HG03025 (cell line): ENCODE data around the gene RPL10.
A peak's percentile ranks its signal among the peaks of the same experiment; 100 is the strongest.

ENCODE experiments used
- ATAC-seq: cut with Tn5 transposase; IDR thresholded peaks from one replicate; pipeline ENCODE4 v1.9.1; 2021; ENCODE audit warnings: mild to moderate bottlenecking, moderate library complexity; ENCODE audit not compliant: unreplicated experiment, low FRiP score

Gene RPL10

DNA sequence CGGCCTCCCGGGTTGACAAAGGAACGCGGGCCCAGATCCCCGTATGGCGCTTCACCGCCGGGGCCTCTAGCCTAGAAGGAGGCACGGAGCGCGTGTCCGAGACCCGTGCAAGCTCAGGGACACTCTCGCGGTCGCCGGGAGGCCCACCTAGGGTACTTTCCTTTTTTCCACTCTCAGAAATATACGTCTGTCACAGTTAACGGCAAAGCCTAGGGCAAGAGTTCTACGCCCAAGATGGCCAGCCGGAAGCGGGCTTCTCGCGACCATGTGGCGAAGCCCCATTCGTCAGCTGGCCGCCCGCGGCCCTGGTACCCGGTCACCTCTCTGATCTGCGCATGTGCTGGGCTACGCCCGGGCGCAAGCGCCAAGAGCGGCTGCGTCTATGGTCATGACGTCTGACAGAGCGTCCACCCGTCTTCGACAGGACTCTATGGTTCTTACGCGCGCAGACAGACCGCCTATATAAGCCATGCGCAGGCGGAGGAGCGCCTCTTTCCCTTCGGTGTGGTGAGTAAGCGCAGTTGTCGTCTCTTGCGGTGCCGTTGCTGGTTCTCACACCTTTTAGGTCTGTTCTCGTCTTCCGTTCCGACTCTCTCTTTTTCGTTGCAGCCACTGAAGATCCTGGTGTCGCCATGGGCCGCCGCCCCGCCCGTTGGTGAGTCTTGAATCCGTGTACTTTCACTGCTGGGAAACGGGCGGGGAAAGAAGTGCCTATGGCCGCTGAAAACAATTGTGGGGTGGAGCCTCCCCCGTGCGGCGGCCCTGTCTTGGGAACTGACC, at the start of gene RPL10:
Gene RPL10 (plus strand): TSS at position 490 of the 780 bp plus-strand sequence. CDS start 143 bp downstream, at position 633.
- peak; percentile 73 for ATAC-seq

DNA sequence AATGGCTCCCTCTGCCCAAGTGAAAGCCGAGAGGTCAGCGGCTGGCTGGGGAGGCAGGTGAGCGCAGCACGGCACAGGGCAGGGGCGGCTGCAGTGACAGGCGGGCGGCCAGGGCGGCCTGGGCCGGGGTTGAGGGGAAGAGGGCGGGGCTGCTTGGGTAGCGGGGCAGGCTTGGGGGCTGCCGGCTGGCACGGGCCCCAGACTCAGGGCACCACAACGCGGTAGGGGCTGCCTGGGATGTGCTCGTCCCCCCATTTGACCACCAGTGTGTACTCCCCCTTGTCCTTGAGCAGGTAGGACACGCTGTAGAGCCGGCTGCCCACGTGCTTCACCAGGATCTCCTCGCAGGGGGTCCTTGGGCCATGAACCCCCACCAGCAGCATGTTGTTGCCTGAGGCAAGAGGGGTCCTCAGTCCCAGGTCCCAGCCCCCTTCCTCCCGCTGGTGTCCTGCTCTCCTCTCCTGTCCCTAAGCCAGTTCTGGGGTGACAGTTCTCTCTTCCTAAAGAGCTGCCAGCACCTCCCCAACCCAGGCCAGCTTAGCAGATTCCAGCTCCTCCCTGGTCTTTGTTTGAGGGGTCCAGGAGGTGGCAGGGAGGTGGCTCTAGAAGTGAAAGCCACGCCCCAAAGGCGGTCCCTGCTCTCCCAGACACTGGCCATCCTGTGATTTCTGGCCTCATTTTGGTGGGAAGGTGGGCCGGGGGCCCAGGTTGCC, 49.4 kb upstream of the RPL10 start:
- ATAC-seq, result no peak

DNA sequence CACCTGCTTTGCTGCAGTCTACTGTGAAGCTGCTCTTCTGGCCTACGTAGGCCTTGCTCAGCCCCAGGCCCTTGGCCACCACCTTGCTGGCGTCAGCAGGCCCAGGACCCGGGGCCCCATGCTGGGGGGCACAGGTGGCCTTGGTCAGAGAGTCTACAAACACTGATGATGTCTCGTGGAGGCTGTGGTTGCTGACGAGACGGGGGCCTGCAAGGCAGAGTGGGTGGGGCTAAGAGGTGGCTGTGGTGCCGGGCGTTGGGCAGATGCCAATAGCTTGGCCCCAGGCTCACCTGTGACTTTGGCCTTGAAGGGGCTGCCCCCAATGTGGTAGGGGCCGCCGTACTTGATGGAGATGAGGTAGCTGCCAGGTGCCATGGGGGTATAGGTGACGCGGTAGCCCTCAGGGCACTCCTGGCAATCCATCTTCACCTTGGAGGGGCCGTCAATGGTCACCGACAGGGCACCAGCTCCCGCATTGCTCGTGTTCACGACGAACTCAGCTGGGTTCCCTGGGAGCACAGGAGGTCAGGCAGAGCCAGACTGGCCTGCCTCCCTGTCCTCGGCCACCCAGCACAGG, 48.7 kb upstream of the RPL10 start:
- ATAC-seq, result no peak

DNA sequence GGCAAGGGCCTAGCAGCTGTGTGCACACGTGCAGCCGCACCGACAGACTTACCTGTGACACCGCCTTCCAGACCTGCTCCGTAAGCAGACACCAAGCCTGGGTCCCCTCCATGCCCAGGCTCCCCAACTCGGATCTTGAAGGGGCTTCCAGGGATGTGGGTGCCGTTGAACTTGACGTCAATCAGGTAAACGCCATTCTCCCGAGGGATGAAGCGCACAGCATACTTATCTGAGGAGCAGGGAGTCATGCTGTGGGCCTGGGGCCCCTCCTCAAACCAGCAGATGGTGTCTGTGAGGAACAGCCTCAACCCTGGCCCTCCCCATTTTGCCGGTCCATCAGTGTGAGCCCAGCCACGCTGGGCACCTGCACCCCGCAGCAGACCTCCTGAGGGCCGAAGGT, 48.2 kb upstream of the RPL10 start:
- ATAC-seq, result no peak

DNA sequence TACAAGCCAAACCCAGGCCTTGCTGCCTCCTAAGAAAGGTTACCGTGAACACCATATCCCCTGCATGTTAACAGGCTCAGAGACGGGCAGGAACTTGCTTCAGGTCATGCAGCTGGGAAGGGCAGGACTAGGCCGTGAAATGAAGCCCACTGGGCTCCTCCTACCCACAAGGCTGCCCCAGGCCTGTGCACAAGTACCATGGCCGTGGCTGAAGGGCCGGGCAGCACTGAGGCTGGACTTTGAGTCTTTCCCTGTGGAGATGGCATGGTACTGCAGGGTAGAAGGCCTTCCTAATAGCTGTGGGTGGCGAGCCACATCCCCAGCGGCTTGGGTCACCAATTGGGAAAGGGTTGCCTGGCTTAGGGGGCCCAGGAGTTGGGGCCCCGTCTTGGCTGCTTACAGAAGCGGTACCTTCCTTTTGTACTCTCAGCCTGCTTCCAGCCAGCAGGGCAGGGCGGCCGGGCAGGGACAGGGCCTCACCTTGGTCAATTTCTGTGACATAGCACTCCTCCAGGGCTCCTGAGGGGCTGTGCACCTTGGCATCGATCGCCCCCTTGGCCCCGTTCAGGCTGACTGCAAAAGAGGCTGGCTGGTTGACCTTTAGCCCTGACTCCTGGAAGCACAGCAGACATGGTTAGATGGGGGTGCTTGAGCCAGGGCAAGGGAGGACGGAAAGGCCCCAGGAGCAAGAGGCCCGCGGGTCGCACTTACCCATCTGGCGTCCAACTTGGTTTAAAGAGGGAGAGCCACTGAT, 47.6 kb upstream of the RPL10 start:
- no peak for ATAC-seq

DNA sequence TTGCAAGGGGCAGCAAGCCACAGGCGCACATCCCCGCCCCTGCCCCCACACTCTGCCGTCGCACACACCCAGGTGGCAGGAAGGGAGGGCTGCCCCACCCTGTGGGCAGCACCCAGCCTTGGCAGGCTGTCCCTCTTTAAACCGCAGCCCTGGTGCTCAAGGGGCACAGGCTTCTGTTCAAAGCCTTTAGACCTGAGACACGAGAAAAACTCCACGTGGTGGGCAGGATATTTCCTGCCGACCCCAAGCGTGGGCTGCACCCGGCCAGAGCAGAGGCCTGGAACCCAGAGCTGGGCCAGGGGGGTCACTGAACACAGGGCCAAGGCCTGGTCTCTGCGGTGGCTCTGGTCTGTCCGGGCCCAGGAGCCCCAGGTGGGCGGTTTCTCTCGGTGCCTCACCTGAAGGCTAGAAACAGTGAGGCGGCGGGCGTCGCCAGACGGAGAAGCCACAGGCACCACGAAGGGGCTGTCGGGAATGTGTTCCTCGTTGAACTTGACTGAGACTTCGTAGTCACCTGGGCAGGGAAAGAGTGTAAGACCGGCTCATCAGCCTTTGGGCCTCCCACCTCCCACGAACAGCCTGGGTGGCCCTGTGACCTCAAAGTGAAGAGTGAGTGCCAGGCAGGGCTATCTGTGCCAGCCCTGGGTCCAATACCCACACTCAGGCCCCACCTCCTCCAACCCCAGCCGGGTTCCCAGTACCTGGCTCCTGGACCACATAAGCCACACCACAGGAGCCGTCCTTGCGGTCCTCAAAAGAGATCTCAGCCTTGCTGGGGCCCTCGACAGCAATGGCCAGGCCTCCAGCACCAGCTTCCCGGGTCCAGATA, 46.8 kb upstream of the RPL10 start:
- no peak for ATAC-seq

DNA sequence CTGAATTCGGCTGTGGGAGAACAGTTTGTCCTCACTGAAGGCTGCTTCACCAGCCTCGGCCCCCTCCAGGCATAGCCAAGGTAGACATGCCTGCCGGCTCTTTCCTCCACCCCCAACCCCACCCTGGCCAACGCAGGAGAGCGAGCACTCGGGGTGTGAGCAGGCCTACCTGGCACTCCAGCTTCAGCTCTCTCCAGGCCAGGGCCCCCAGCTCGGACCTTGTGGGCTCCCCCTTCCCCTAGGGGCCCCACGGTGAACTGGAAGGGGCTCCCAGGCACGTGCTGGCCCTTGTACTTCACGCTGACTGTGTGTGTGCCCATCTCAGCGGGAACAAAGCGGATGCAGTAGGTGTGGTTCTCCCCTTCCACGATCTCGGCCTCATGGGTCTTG, 46.2 kb upstream of the RPL10 start:
- no peak for ATAC-seq

DNA sequence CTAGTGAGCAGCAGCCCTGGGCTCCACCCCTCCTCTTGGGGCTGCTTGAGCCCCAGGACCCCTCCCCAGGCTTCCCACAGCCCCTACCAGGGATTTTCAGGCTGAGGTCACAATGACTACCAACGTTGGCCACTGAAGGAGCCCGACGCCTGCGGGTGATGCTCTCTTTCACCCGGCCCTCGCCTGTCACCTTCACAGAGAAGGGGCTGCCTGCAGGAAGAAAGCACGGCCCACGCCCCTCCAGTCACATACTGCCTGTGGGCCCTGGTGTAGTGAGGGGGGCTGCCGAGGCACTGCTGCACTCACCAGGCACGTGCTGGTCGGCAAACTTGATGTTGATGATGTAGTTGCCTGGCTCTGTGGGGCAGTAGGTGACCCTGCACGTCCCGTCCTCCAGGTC, 45.7 kb upstream of the RPL10 start:
- ATAC-seq, result no peak

DNA sequence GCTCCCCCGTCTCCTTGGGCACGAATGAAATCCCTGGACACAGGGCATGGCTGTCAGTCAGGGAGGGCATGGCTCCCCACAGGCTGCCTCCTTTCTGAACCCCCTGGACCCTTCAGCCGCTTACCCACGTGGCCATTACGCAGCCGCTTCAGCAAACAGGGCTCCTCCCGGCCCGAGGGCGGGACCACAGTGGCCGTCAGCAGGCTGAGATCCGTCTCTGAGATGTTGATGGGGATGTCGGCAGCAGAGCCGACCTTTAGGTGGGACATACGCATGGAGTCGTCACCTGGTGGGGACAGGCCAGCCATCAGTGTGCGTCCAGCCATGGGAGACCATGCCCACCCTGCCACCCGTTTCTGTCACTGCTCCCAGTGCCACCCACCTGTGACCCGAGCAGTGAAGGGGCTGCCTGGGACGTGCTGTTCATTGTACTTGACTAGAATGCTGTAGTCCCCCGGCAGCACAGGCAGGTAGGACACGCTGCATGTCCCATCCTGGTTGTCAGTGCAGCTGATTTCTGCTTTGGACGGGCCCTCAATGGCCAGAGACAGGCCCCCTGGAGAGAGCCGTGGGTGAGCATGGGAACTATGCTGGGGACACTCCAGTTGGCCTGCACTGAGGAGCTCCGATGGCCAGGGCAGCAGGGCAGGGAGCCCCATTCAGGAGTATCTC, 44.9 kb upstream of the RPL10 start:
- no peak for ATAC-seq

DNA sequence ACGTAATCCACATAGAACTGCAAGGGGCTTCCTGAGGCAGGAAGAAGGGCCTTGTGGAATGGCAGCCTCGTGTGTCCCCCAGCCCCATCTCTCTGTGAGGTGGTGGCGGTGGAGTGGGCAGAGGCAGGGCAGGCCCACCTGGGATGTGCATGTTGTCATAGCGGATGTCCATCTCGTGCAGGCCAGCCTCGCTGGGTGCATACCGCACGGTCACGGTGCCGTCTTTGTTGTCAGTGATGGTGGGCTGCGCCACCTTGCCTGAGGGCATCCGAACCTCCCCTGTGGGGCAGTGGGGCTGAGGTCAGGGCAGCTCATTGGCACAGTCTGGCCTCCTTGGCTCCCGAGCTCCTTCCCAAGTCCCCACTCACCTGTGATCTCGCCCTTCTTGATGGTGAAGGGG, 44.2 kb upstream of the RPL10 start:
- no peak for ATAC-seq

DNA sequence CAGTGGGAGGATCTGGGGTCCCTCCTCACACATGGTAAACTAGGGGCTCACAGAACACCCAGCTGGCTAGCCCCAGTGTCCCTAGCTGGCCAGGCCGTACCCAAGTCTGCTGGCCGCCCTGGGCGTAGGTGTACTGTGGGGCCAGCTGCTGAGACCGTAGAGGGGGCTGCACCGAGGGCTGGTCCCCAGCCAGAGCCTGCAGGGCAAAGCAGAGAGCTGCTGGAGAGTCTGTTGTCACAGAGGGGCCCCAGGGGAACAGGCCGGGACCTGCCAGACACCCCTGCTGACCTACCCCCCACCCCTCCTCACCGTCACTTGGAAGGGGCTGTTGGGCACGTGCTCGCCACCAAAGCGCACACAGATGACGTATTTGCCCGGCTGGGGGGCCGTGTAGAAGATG, 43.7 kb upstream of the RPL10 start:
- no peak for ATAC-seq

DNA sequence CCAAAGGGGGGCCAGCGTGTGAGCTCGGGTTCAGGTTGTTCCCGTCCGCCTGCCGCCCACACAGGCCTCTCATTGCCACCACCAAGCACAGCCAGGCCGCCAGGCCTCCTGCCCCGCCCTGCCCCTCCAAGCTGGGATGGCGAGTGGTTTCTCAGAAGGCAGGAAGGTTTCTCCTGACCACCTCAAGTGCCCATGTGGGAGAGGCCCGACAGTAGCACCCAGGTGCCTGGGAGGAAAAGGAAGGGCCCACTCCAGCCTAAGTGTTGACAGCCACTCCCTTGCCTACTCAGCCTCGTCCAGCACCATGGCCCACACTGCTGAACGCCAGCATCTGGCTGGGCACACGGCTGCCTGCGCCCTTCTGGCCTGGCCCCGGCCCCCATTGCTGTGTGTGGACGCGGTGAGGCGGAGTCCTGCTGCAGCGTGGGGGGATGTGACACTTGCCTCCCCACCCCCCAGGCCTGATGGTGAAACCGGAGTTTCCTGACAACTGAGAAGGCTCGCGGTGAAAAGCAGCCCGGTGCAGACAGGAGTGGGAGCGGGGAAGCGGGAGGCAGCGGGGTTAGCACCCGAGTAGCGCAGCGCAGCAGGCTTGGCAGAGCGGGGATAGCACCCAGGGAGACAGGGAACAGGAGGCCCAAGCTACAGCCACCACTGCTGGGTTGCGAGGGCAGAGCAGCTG, 42.9 kb upstream of the RPL10 start:
- ATAC-seq, result no peak

DNA sequence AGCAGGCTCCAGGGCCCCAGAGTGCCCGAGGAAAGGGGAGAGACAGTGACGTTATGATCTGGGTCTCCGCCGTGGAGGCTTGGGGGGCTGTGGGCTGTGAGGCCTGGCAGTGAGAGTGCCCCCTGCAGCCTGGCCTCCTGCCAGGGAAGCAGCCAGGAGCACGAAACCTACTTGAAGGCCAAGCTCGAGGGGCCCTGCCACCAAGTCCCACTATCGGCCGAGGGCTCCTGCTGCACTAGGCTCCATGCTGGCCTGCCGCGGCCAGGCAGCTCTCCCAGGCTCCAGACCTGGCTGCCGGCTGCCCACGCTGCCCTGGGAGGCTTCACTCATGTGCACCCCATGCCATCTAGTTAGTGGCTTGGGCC, 42.4 kb upstream of the RPL10 start:
- no peak for ATAC-seq

DNA sequence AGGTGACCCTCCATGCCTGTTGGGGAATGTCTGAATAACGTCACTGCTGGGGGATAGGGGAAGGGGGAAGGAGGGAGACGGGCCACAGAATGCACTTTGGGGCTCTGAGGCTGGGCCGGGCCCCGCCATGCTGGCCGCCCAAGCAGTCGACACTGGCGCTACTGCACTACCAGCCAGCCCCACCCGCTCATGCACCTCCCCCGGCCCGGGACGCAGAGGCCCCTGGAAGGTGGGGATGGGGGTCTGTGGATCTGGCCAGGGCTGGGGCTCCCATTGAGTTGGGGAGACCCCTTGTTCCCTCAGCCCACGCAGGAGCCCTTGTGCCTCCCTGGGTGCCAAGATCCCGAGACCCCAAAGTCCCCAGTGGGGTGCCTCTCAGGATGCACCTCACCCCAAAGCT, 41.6 kb upstream of the RPL10 start:
- ATAC-seq, result no peak

DNA sequence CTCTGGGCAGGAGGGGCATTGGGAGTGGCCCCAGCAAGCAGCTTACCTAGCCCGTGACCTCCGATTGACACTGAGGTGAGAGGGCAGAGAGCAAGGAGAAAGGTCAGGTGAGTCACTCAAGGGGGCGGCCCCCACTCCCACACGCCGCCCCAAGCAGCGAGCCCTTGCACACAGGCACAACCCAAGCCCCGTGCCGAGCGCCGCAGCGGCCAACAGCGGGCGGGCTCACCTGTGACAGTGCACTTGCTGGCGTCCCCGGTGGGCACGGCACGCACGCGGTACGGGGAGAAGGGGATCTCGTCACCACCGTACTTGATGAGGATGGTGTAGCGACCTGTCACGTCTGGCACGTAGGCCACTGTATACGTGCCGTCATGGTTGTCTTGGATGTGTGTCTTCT, 41.0 kb upstream of the RPL10 start:
- ATAC-seq, result no peak

DNA sequence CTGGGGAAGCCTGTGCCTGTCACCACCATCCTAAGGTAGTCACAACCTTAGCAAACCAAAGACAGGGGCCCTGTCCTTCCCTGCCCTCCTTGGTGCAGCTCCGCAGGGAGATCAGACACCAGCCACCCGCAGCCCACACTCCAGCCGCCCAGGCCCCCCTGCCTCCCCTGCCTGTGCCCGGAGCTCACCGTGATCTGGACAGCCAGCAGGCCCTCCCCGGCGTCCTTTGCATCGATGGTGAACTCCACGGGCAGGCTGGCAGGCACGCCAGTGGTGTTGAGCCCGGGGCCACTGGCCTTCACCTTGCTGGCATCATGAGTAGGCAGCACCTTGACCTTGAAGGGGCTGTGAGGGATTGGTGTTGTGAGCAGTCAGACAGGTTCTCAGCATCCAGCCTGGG, 40.2 kb upstream of the RPL10 start:
- no peak for ATAC-seq

DNA sequence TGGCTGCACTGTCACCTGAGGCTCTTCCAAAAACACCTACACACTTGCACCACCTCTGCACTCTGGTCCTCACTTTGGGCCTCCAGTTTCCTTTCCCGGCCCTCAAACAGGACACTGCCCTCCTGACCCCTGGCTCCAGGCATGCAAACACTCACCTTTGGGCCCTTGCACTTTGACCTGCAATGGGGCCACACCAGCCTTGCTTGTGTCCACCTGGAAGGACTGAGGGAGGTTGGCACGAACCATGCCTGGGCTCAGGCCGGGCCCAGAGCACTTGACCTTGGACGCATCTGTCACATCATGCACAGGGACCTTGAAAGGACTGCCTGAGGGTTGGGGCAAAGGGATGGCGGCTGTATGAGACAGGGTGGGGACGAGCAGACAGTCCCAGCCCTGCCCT, 39.3 kb upstream of the RPL10 start:
- no peak for ATAC-seq

DNA sequence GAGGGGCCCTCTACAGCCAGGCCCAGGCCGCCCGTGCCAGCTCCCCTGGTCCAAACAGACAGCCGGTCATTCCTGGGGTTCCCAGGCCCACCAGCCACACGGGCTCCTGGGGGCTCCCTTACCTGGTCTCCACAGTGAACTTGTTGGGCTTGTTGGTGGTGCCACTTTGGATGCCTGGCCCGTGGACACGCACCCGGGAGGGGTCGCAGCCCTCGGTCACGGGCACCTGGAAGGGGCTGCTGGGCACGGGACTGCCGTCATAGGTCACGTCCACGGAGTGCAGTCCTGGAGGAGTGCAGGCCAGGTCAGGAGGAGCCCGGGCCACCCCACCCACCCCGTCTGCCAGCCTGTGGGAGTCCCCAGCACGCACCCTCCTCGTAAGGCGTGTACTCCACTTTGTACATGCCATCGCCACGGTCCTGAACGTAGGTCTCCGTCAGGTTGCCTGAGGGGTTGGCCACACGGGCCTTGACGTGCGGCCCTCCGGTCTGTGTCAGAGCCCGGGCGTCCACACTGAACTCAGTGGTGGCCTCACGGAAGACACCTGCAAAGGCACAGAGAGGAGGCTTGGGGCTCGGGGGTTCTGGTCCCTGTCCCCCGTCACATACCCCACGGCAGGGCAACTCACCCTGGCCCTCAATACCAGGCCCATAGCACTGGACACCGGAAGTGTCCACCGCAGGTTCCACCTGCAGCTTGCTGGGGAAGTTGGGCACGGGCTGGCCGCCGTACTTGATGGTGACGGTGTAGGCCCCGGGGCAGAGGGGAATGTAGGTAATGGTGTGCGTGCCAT, 38.6 kb upstream of the RPL10 start:
- ATAC-seq, result no peak
